HuH-7 (cell line): ENCODE data around the gene HEMGN.

ENCODE experiments used
- DNase-seq: peaks from one replicate; pipeline ENCODE4 v3.0.0; 2011; ENCODE audit warnings: low spot score

Gene HEMGN

DNA sequence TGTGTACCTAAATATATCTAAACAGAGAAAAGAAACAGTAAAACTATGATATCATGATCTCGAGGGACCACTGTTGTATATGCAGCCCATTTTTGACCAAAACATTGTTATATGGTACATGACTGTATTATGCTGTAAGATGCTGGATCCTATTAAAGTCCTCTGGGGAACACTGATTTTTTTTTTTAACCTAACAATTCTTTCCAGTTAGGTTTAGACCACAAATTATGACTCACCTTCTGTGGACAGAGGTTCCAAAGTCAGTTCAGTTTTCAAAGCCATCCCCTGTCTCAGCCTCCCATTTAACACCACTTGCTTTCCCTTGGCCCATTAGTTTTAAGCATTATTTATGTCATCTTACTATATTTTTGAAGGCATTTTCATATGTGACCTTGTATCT lies 42.8 kb downstream of the HEMGN start:
- DNase-seq = no peak

DNA sequence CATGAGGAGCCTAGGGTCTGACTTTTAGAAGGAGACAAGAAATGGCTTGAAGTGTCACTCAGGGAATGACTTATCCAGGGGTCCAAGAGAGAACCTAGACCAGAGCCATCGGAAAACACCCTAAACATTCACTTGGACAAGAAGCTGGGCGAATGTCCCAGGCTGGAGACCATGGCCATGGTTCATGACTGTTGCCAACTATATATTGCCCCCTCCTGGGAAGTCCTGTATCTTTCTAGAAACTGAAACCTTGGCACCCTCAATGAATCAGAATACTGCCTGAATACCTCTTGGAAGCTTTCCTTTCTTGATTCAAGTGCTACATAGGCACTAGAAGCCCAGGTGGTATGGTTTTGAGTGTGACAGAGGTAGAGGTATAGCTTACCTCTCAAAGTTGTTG lies 45.6 kb downstream of the HEMGN start:
- DNase-seq = no peak

DNA sequence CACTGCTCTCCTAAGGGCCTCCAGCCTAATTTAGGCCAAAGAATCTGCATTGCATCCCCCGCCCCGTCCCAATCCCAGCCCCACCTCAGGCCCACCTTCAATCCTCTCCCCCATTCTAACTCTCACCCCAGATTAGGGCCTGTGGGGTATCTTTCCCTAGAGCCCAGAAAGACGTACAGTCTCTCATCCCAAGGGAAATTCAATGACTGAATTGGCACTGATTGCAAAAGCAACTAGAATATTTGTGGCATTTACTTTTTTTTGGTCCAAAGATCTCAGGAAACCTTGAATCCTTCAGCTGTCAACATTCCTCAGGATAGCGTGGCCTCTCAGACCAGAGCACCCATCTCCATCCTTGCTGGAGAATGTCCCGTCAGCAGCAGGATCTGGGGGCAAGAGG lies 46.2 kb downstream of the HEMGN start:
- no peak for DNase-seq

DNA sequence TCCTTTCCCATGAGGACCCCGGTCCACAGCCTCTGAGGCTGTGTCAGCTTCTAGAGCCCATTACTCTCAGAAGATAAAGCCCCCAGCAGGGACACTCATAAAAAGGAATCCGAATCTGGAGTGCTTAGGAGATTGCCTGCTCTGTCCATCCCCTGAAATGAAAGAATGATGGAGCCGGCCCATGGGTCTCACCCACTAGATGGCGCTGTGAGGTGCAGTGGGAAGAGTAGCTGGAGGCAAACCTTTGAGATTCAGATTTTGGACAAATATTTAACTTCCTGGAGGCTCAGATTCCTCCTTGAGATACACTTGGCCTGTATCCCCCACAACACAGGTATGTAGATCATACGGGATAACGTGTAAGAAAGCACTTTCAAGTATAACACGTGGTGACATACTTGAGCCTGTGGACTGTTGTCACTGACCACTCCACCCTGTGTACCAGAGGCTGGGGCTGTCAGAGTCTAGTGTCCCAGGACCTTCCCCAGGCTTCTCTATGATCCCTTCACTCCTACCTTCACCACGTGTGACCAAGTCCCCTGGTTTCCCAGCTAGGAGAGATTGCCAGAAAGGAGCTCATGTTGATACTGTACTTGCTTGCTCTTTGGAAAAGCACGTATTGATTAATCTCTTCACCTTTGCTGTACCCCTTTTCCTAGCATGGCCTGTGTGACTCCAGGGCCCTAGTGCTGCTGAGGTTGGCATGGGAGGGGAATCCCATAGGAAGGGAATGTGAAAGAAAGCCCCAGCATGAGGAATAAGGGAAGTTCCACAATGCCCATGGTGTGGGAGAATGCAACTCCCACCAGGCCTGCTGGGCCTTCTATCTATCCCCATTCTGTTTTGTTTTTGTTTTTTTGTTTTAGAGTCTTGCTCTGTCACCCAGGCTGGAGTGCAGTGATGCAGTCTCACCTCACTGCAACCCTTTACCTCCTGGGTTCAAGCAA lies 47.8 kb downstream of the HEMGN start:
- DNase-seq = peak; percentile 77

DNA sequence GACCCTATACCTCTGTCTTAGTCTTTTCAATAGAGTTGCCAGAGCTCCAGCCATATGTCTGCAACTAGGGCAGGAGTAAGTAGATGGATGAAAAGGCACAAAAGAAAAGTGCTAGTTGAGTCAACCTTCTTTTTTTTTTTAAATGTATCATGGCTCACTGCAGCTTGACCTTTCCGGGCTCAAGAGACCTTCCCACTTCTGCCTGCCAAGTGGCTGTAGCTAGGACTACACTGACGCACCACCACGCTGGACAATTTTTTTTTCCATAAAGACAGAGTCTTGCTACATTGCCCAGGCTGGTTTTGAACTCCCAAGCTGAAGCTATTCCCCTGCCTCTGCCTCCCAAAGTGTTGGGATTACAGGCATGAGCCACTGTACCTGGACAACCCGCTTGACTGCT lies 57.6 kb downstream of the HEMGN start:
- DNase-seq = no peak
